Nephron progenitor cell (in vitro differentiated cells): ENCODE results near the gene CRIP2.

ENCODE experiments used
- DNase-seq: peaks from one replicate; pipeline ENCODE4 v3.0.0; 2021
- H3K27ac Mint-ChIP-seq: 2 replicates; pipeline ENCODE4 v1.8.0; 2021; ENCODE audit warnings: mild to moderate bottlenecking, moderate library complexity, mixed read lengths
- H3K27me3 Mint-ChIP-seq: 2 replicates; pipeline ENCODE4 v1.8.0; 2021; ENCODE audit warnings: mild to moderate bottlenecking, low read depth, mixed read lengths; ENCODE audit not compliant: poor library complexity
- H3K36me3 Mint-ChIP-seq: 2 replicates; pipeline ENCODE4 v1.8.0; 2021; ENCODE audit warnings: low read depth, mixed read lengths
- H3K4me1 Mint-ChIP-seq: 2 replicates; pipeline ENCODE4 v1.8.0; 2021; ENCODE audit warnings: mixed read lengths
- H3K4me3 Mint-ChIP-seq: 2 replicates; pipeline ENCODE4 v1.8.0; 2021; ENCODE audit warnings: mild to moderate bottlenecking, moderate library complexity, mixed read lengths
- H3K9me3 Mint-ChIP-seq: 2 replicates; pipeline ENCODE4 v1.8.0; 2021; ENCODE audit warnings: mild to moderate bottlenecking, moderate library complexity, mixed read lengths
- TF ChIP-seq, protein P1 (sequence below): fragments of 200-600 bp; sonication (generic); IDR thresholded peaks from 2 replicates; pipeline ENCODE4 v1.5.0; 2021; ENCODE audit warnings: antibody characterized with exemption

CRIP2 gene

DNA sequence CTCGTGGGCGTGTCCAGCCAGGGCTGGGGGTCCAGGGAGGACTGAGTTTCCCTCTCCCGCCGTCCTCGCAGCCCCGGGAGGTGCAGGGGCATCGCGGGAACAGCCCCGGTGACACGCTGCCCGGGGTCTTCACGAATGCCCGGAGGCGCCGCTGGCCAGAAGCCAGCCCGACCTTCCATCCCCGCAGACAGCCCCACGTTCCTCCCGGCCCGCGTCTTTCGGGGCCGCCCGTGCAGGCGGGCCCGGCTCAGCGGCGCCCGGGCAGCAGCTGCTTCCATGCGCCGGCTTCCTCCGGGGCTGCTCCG is 15.6 kb downstream of the CRIP2 start:
- peak overlapping the region; percentile 79 for H3K4me3 Mint-ChIP-seq
- no peaks in the 10 kb centered on the region for H3K9me3 Mint-ChIP-seq
- H3K36me3 Mint-ChIP-seq: no peaks in the 10 kb centered on the region
- no peak overlapping the region for H3K27ac Mint-ChIP-seq
- TF ChIP-seq, protein P1, sequence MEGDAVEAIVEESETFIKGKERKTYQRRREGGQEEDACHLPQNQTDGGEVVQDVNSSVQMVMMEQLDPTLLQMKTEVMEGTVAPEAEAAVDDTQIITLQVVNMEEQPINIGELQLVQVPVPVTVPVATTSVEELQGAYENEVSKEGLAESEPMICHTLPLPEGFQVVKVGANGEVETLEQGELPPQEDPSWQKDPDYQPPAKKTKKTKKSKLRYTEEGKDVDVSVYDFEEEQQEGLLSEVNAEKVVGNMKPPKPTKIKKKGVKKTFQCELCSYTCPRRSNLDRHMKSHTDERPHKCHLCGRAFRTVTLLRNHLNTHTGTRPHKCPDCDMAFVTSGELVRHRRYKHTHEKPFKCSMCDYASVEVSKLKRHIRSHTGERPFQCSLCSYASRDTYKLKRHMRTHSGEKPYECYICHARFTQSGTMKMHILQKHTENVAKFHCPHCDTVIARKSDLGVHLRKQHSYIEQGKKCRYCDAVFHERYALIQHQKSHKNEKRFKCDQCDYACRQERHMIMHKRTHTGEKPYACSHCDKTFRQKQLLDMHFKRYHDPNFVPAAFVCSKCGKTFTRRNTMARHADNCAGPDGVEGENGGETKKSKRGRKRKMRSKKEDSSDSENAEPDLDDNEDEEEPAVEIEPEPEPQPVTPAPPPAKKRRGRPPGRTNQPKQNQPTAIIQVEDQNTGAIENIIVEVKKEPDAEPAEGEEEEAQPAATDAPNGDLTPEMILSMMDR: no peak
- H3K27me3 Mint-ChIP-seq: peaks cover 36% of the 10 kb centered on the region
- DNase-seq: no peak
- peaks cover 17% of the 10 kb centered on the region for H3K4me1 Mint-ChIP-seq

DNA sequence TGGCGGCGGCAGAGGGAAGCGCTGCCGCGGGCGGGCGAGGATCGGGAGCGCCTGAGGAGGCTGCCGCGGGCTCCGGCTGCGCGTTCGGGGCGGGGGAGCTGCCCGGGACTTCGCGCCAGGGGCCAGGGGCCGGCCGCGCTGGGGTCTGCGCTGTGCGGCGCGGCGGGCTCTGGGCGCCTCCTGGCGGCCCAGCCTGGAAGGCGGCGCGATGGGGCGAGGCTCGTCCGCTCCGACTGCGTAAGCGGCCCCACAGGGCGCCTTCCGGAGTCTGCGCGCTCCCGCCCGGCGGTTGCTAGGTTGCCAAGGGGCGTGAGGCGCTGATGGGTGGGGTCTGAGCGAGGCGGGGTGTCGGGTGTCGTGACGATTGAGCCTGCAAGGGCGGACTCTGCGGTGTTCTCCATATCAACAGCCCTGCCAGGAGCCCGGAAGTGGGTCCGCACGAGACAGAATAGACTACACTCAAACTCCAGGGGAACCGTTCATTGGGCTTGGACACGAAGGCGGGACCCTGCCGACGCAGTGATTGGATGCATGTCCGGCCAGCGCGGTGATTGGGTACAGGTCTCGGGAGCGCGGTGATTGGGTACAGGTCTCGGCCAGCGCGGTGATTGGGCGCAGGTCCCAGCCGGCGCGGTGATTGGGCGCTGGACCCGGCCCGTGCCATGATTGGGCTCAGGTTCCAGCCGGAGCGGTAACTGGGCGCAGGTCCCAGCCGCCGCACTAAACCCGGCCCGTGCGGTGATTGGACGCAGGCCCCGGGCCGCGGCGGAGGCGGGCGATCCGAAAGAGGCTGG is 16.1 kb downstream of the CRIP2 start, which contains the start of gene TEDC1:
TEDC1 (plus strand) TSS at position 675 of the 794 bp plus-strand sequence. CDS start 130 bp downstream, outside the sequence.
- TF ChIP-seq, protein P1: peak; percentile 44
- peak within 1 kb of the TSS; percentile 75 for H3K27ac Mint-ChIP-seq

DNA sequence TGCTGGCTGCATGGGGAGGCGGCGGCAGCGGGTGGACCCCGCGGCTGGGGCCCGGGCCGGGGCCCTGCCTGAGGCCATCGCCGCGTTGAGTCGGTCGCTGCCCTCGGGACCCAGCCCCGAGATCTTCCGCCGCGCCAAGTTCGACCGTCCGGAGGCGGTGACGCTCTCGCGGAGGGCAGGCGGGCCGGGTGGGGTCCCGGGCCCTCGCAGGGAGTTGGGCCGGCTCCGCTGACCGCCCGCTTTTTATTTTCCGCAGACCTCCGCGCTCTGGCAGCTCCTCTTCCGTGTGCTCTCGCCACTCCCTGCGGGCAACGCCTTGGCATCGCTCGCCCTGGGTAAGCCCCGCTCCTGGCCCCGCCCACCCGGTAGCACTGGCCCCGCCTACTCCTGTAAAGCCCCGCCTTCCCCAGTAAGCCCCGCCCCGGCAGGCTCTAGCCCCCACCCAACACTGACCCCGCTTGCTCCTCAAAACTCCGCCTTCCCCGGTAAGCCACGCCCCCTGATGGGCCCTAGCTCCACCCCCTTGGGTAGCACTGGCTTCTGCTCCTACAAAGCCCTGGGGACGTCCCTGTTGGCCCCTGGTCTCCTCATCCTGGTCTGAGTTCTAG is 16.8 kb downstream of the CRIP2 start:
- TF ChIP-seq, protein P1: no peak
- peak; percentile 90 for DNase-seq
- peaks cover 12% of the 10 kb centered on the region for H3K4me1 Mint-ChIP-seq
- H3K9me3 Mint-ChIP-seq: no peaks in the 10 kb centered on the region
- H3K36me3 Mint-ChIP-seq: no peaks in the 10 kb centered on the region
- H3K27me3 Mint-ChIP-seq: peaks cover 24% of the 10 kb centered on the region
- peak overlapping the region; percentile 88 for H3K4me3 Mint-ChIP-seq
- H3K27ac Mint-ChIP-seq: peak overlapping the region; percentile 74

More for the DNA sequence above, 16.1 kb downstream of the CRIP2 start, which contains the start of gene TEDC1:
- Mint-ChIP-seq H3K4me3 (peak within 1 kb of the TSS; percentile 88), H3K9me3 (no peaks in the 10 kb centered on the region), H3K36me3 (no peaks in the 10 kb centered on the region), H3K4me1 (peaks cover 15% of the 10 kb centered on the region), H3K27me3 (peaks cover 31% of the 10 kb centered on the region)
- DNase-seq: peak; percentile 97

DNA sequence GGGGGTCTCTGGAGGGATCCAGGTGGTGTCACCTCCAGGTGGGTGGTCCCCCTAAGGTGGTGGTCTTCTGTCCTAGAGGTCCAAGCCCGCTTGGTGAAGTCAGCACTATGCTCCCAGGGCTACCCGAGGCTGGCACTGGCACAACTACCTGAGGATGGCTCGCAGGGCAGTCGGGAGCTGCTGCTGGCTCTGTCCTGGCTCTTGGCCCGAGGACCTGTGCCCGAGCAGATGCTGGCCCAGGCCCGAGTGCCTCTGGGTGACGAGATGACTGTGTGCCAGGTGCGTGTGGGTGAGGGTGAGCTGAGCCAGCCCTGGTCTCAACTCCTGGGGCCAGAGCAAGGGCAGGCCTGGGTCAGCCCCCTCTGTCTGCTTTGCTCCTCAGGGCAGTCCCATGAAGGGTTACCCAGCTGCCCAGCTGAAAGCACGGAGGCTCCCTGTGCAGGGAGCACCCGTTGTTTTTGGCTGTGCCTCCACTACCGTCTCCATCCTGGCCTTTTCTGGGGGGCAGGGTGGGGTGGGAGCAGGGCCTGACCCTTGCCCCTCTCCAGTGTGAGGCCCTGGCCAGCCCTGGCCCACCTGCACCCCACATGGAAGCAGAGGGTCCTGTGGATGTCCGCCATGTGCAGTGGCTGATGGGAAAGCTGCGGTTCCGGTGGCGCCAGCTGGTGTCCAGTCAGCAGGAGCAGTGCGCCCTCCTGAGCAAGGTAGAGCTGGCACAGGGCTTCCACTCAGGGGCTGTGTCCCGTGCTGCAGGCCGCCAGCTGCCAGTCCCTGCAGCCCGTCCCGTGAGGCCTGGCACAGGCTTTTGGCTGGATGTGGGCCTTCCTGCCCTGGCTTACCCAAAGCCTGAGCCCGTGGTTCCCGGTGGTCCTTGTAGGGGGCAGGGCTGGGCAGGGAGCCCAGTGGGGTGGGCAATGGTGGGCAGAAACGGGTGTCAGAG is 17.7 kb downstream of the CRIP2 start:
- Mint-ChIP-seq H3K4me3 (peak overlapping the region; percentile 88), H3K4me1 (peaks cover 12% of the 10 kb centered on the region), H3K27me3 (peaks cover 18% of the 10 kb centered on the region), H3K36me3 (no peaks in the 10 kb centered on the region), H3K9me3 (no peaks in the 10 kb centered on the region), H3K27ac (no peak overlapping the region)
- TF ChIP-seq, protein P1: no peak
- peak; percentile 10 for DNase-seq

DNA sequence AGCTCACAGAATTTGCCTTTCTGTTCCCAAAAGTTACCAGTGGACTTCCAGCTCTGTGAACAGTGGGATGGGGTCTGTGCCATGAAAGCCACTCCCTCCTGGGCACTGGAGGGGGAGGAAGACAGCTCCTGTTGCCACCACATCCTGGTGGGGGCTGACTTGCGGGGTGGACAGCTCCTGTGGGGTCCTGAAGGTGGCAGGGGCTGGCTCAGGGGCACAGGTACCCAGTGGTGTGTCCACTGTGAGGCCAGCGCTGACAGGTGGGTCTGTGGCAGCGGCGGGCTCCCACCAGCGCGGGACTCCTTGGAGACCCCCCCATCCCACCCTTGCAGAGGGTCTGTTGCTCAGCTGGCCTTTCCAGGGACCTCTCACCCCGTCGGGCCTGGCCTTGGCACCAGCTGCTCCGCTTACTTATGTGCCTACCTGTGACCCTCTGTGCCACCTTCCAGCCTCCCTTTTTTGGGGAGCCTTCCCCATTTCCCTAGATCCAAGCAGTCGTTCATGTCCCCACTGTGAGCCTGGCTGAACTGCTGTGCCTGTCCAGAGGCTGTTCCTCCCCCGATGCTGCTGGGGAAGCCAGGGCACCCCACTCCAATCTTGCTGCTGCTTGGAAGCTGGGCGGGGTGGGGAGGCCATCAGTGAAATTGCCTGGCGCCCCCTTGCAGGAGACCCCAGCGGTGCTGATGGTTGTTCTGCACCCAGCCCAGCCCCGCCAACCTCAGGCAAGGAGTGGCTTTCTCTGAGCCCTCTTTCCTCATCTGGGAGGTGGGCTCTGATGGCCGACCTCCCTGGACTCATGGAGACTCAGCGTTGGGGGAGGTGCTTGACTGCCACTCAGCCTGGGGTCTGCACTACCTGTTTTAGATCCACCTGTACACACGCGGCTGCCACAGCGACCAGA is 18.6 kb downstream of the CRIP2 start:
- Mint-ChIP-seq H3K27me3 (peaks cover 11% of the 10 kb centered on the region), H3K4me3 (no peak overlapping the region), H3K27ac (no peak overlapping the region), H3K9me3 (no peaks in the 10 kb centered on the region), H3K36me3 (no peaks in the 10 kb centered on the region), H3K4me1 (peaks cover 12% of the 10 kb centered on the region)
- TF ChIP-seq, protein P1: no peak
- DNase-seq: peak; percentile 8
